GM13977 (cell line): ENCODE data around the gene RGL2.
A peak's percentile ranks its signal among the peaks of the same experiment; 100 is the strongest.

Source experiments
- DNase-seq: peaks from one replicate; pipeline ENCODE4 v3.0.0; 2012; ENCODE audit warnings: low spot score
- in situ Hi-C: fragments of 300-500 bp; cut with MboI; formaldehyde crosslinking; loops from one replicate; pipeline ENCODE4 v1.12.0; 2022; ENCODE audit warnings: low sequenced_read_pairs, low pct_unique_long_range_greater_than_20kb, mixed read lengths, inconsistent platforms; ENCODE audit not compliant: unreplicated experiment
- TF ChIP-seq, protein P1 (sequence below): IDR thresholded peaks from 2 replicates; pipeline ENCODE4 v1.5.1; 2012; ENCODE audit warnings: mild to moderate bottlenecking, control low read depth; ENCODE audit not compliant: insufficient read depth; ENCODE audit errors: extremely low read depth, missing control alignments

RGL2 gene

GRCh38 chr6:33316603-33317418 lies 18.1 kb upstream of the RGL2 start:
- no peak for DNase-seq

GRCh38 chr6:33315793-33316602 lies 17.3 kb upstream of the RGL2 start:
- DNase-seq, result no peak
- TF ChIP-seq, protein P1, sequence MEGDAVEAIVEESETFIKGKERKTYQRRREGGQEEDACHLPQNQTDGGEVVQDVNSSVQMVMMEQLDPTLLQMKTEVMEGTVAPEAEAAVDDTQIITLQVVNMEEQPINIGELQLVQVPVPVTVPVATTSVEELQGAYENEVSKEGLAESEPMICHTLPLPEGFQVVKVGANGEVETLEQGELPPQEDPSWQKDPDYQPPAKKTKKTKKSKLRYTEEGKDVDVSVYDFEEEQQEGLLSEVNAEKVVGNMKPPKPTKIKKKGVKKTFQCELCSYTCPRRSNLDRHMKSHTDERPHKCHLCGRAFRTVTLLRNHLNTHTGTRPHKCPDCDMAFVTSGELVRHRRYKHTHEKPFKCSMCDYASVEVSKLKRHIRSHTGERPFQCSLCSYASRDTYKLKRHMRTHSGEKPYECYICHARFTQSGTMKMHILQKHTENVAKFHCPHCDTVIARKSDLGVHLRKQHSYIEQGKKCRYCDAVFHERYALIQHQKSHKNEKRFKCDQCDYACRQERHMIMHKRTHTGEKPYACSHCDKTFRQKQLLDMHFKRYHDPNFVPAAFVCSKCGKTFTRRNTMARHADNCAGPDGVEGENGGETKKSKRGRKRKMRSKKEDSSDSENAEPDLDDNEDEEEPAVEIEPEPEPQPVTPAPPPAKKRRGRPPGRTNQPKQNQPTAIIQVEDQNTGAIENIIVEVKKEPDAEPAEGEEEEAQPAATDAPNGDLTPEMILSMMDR, result no peak
- in situ Hi-C loops, result no loop called here

More at GRCh38 chr6:33316603-33317418, 18.1 kb upstream of the RGL2 start:
- TF ChIP-seq, protein P1, result no peak
- in situ Hi-C loops, result no loop called here

DNA sequence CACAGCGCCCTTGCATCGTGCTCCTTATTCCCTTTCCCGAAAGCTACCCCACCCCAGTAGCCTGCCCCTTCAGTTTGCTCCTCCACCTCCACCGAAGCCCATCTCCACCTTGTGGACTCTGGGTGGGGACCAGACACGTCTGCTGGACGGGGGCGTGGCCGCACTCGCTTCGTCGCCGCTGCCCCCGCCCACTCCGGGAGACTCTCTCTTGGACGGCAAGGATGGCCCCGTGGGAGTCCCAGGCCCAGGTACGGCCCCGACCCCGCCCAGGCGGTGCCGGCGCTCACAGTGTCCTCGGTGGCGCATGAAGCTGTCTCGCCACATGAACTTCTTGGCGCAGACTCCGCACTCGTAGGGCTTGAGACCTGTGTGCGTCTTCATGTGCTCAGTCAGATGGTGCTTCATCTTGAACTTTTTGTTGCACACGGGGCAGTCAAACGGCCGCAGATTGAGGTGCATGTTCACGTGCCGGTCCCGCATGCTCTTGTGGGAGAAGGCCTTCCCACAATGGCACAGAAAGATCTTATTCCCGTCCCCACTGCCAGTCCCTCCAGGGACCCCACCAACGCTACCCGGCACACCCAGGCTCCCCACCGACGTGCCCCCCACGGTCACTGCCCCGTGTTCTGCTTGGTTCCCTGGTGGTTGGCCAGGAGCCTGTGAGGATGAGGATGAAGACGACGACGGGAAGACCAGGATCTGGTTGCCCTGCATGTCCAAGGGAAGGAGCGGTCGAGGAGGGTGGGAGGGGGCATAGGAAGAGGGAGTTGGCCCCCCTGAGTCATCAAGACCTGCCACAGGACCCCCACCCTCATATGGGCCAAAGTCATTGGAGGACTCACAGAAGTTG lies 16.4 kb upstream of the RGL2 start:
- TF ChIP-seq, protein P1, result no peak
- peak; percentile 7 for DNase-seq
- in situ Hi-C loops, result no loop called here

GRCh38 chr6:33314515-33314942 lies 15.8 kb upstream of the RGL2 start:
- TF ChIP-seq, protein P1, result no peak
- in situ Hi-C loops, result no loop called here
- DNase-seq, result peak; percentile 77

DNA sequence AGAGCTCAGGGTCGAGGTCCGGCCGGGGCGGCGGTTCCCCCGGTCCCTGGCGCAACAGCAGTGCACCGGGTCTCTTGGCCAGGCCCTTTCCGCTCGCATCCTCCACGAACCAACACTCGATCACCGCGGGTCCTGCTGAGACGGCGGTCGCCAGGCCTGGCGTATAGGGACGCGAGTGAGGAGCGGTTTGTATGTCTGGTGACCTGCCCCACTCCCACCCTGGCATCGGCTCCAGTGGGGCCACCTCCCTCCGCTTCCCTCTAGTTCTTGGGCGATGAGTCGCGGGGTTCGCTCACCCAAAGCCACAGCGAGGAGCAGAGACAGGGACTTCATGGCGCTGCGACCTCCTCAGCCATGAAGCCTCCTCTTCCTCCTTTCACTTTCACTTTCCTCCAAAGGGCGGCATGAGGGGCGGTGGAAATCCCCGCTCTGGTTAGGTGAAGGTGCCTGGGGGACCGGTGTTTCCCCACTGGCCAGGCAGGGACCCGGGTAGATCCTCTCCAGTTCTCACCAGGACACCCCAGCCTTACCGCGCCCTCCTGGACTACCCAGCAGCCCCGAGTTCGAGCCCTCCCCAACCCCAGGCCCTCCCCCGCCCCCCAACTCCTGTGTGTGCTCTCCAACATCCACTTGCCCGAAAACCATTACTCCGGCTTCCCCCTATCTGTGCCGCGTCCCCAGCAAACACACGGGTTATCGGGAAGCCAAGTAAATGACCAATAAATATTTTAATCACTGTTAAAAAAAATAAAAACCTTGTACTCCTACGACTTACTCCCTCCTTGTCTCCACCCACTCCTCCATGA lies 15.2 kb upstream of the RGL2 start, which contains the start of gene TAPBP:
TSS of gene TAPBP (minus strand) at position 370 of the 806 bp plus-strand sequence. CDS start at position 333, 37 bp downstream.
- TF ChIP-seq, protein P1, result no peak
- in situ Hi-C loops, result no loop called here

More for the DNA sequence above, 15.2 kb upstream of the RGL2 start, which contains the start of gene TAPBP:
- DNase-seq, result peak; percentile 89
